Frontal cortex (tissue), 4 donors: Measurements from ENCODE around the gene CTIF. TPM values are rescaled to one million over a fixed set of nuclear protein-coding genes. Genes with fewer than 3 reads are reported as not detected.

Source experiments
- DNase-seq, 2 donors: peaks; one replicate each; pipeline ENCODE4 v3.0.0; 2012; ENCODE audit warnings: low spot score in 2 of 2
- FAIRE-seq: peaks from 2 replicates; lab custom pipeline; 2012; peaks lifted over from hg19 to GRCh38; lab: Jason Lieb, UNC
- total RNA-seq: library from RNA; depleted of rRNA; stranded (reverse); fragments of >200 nt; gene quantifications from one replicate; pipeline ENCODE4 v1.2.3, GENCODE V29; 2014
- donor health status: control.
- donor health status: control.
- donor health status: control.

The CTIF gene
- total RNA-seq, 1 donor from 2014 or later: 42.0 TPM

DNA sequence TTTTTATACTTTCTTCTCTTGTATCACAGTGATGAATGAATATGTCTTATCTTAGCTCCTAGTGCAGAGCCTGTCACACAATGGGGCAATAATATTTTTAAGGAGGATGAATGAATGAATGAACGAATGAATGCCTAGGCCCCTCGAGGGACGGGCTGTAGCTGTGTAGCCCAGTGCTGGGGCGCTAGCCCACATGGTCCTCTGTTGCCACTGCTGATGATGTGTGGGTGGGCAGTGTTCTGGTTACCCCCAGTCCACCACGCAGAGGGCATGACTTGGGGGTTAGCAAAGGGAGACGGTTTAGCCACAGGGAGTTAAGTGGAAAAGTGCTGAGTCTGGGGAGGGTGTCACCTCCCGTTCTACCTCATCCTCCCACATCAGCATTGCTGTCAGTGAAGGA lies 277.7 kb downstream of the CTIF start:
- DNase-seq (no peak), FAIRE-seq (no peak)

DNA sequence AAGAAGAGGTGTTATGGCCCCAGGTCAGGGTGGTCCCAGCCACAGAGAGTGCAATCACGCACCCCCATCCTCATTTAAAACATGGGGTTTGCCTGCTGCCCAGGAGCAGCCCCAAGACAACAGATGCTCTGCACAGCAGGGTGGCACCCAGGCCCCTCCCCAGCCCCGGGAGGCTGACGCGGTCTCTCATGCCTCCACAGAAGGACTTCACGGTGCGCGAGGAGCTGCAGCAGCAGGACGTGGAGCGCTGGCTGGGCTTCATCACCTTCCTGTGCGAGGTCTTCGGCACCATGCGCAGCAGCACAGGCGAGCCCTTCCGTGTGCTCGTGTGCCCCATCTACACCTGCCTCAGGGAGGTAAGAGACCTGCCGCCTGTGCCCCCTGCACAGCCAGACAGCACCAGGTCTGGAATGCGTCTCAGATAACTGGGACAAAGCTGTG lies 278.2 kb downstream of the CTIF start:
- DNase-seq: no peak
- no peak for FAIRE-seq

DNA sequence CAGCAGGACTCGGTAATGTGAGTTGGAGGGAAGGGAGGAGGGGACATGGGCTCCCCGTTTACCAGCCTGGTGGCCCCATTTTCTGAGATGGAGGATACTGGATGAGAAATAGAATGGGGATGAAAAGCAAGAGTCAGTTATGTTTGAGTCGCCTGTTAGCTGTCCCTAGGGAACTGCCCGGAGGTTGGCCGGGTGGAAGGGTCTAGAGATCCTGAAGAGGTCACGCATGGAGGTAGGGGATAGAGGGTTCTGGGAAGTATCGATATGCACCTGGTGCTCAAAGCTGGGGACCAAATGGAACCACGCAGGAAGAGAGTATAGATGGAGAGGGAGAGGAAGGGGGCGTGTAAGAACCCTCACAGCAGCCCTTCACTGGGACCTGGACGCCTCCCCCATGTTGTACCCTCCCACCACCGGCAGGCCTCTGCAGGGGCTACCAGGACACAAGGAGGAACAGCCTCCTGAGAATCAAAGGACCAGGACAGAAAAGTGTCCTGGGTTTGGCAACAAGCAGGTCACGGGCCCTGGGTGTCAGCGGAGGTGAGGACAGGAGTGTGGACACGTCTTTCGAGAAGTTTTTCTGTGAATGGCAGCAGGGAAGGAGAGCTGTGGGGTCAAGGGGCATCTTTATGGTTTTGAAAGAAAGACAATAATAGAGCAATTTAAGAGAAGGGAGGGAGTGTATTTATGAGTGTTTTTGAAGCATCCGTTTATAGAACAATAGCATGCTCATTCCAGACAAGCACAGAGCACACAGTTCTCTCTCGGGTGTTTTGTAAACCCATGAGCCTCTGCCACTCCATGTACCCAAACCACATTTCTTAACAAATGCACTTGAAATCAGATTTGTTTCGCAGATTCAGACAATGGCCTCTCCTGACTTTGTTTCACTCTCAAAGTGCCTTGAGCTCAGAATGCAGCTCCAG lies 279.8 kb downstream of the CTIF start:
- DNase-seq (no peak), FAIRE-seq (no peak)

DNA sequence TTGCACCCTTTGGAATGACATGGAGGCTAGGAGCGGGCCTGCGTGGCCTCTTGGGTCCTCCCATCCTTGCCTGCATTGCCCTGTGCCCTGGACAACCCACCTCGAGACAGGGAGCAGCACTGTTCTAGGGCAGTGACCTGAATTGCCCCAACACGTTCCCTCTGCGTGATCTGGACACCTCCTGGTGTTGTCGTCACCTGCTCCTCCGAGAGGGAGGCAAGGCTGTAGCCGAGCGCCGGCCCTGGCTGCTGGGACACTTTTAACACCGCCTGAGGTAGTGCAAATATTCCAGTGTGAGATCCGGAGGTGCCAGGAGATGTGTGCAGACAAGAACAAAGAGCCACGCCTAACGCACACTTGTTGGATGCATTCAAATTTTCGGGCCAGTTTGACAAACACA lies 280.4 kb downstream of the CTIF start:
- DNase-seq (no peak), FAIRE-seq (no peak)

DNA sequence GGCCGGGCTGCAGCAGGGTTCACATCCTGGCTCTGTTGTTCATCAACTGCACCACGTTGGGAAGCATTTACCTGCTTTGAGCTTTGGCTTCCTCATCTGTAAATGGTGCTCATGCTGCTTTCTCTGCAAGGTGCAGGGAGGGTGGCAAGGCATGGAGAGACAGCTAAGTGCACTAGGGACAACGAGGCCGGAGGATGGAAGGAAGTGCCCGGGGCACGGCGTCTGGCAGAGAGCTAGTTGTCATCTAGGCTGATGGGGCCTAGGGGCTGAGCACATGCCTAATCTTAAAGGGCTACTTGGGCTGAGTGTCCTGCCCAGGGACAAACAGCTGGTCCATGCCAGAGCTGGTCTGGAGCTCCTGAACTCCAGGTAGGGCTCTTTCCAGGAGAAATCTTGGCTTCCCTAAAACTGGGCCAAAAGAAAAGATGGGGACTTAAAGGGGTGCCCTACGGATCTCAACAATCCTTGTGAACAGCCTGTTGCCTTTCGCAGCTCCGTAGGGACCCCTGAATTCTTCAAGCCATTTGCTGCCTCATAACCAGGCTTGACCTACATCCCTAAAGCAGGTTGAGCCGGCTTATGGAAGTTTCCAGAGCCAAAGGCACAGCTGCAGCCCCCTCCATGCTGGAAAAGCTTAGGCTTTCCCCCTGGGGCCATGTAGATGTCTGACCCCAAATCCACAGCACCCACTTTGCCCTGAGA lies 281.1 kb downstream of the CTIF start:
- DNase-seq (no peak), FAIRE-seq (no peak)

DNA sequence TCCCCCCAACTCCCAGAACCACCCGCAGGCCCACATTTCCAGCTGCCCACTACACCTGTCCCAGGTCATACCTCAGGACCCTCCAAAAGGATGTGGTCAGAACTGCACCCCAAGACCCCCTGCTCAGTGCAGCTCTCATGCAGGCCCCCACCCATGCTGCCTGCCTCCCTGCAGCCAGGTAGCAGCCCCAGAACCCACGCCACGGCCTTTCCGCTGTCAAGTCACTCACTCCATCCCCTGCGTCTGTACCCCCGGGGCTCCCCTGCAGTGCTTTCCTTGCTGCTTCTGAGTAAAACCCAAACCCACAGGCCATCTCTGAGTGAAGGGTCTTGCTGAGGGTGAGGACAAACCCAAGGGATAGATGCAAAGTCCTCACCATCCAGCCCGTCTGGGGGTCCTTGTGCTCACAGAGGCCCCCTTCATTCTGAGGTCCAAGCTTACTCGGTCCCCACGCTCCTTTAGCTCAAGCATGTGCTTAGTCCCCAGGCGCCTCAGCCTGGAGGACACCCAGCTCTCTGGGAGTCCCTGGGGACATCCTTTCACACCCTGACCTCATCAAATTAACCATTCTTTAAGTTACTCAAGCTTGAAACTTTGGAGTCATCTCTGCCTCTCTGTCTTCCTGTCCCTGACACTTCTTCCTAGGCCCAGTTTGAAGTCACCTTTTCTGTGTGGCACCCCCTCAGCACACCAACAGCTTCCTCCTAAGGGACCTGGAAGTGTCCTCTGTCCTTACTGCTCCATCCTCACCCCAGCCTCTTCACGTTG lies 281.8 kb downstream of the CTIF start:
- no peak for FAIRE-seq

DNA sequence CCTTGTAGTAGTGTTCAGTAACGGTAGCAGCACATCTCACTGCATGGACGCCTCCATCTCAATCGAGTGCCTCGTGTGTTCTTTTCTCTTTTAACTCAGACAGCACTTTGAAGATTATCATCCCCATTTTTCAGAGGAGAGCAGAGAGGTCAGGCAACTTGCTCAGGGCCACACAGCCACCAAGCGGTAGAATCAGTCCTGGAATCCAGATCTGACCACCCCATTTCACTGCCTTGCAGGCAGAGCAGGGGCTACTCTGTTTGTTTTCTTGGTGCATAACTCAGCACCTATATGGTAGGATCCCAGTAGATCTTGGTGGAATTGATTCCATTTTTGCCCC lies 282.4 kb downstream of the CTIF start:
- no peak for DNase-seq
- FAIRE-seq: no peak

More for the DNA sequence above, 281.8 kb downstream of the CTIF start:
- no peak for DNase-seq

DNA sequence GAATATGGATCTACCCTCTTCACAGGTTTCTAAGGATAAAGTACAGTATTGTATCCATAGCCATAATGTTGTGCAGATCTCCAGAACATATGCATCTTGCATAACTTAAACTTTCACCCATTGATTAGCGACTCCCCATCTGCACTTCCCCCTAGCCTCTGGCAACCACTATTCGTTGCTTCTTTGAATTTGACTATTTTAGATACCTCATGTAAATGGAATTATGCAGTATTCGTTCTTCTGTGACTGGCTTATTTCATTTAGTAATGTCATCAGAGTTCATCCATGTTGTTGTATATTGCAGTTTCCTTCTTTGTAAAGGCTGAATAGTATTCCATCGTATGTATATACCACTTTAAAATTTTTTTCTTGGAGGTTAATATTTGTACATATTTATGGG lies 283.0 kb downstream of the CTIF start:
- no peak for DNase-seq
- FAIRE-seq: no peak

DNA sequence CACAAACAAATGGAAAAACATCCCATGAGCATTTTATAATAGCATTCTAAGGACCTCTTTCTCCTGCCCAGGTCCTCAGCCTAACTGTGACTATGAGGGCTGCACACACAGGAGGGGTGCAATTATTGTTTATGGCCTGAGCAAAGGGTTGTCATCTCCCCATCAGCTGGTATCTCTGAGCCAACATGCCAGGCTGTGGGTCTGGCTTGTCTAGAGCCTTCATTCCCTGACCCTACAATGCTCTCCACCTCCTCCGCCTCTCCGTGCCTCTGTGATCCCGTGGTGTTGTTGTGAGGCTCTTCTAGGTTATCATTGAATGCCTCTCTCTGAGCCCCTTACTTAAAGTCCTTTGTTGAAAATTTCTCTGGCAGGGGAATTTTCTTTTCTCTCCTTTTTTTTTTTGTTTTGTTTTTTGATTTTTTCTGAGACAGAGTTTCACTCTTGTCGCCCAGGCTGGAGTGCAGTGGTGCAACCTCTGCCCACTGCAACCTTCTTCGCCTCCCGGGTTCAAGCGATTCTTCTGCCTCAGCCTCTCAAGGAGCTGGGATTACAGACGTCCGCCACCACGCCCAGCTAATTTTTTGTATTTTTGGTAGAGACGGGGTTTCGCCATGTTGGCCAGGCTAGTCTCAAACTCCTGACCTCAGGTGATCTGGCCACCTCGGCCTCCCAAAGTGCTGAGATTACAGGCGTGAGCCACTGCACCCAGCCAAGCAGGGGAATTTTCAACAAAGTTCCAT lies 285.6 kb downstream of the CTIF start:
- FAIRE-seq: no peak
- no peak for DNase-seq

DNA sequence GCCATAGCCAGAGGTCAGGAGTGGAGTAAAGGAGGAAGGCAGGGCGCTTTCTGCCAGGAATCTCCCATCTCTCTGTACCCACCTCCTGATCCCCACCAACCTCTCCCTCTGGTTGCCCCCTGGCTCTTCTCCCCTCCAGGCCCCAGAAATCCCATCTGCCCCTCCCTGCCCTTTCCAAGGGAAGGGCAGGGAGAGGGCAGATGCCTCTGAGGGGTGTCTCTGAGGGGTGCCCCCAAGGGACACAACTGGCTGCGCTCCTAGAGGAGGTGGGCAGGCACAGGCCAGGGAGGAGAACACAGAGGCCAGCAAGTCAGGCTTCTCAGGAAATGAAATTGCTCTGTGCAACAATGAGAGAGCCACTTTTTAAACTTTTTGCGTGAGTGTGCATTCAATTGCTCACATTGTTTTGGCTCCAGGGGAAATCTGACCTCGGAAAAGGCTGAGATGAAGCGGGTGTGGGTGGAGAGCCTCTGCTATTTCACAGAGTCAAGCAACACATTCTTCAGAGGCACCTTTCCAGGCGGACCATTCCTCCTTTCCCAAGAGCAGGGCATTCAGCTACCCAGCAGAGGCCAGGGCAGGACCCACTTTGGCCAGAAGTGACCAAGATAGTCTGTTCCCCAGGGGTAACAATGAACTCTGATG lies 286.4 kb downstream of the CTIF start:
- FAIRE-seq (no peak), DNase-seq (no peak)

DNA sequence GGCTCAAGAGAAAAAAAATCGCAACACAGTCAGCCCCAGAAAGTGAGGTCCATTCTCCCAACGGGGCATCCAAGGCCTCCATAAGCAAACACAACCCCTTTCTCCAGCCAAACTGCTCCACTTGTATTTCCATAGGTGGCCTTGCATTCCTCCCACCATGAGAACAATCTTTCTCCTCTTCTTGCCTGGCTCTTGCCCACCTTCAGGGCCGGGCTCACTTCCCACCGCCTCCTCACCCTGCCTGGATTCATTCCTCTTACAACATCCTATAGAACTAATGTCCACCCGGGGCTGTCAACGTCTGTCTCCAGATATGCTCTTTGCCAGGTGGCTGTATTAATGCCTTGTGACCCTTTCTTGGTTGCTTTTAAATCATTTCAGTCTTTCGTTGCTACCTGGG lies 287.4 kb downstream of the CTIF start:
- DNase-seq (no peak), FAIRE-seq (no peak)

DNA sequence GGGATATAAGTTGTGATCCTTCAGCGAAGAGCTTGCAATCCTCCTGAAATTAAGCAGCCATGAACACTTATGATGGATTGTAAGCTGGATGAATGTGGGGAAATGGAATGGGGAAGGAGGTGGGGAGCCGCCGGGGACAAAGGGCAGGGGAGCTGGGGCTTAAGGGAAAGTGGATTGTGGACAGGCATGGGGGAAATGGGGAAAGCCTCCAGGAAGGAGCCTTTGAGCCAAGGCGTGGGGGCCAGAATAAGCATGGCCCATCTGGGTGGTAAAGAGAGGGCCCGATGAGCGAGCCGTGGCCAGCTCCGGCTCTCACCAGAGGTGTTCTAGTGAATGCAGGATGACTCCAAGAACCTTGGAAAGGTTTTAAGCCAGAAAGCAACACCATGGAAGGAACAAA lies 288.0 kb downstream of the CTIF start:
- FAIRE-seq (no peak), DNase-seq (no peak)

DNA sequence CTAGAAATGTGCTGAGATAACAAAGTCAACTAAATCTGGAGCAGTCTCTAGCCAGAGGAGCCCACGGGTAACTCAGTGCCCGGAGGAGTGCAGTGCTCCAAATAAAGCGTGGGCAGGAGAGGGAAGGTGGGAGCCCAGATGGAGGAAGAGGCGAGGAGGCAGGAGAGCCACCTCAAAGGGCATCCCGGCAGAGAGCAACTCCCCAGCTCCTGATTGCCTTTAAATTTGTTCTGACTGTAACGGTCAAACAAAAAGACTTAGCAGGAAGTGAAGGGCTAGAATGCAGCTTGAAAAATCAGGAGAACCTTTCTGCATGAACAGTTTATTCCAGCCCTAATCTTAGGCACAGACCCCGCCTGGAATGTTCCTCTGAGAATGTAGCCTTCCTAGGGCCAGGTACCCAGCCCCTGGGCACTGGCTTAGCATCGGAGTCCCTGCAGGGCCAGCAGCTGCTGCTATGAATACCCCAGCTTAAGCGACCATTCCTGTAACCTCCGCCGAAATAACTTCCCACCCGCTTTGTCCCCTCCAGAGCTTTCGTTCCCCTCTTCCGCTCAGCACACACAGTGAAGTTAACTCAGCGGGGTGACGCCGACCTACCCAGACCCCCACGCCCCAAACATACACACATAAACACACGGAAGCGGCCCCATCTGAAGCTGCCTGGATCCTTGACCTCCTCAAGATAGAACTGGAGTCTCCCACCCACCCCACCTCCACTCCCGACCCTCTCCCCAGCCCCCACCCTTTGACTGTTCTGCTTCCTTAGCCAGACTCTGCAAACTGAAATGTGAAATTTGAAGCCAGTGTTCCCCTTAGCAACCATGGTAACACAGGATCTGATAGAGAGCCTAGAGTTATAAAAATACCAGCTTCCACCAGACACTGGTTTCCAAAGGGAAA lies 288.7 kb downstream of the CTIF start:
- no peak for FAIRE-seq

DNA sequence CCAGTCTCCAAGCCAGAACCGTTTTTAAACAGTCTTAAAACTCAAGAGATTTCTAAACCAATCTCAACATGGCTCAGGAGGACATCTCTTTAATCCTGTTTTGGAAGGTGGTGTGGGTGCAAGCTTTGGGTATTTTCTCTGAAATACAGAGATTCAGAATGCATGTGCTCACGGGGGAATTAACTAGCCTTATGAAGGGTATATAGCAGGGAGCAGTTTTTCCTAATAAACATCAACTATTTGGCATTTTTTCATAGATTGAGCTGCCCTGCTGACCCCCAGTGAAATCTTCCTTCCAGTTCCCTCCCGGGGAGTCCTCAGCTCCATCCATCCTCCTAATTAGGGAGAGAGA lies 289.3 kb downstream of the CTIF start:
- DNase-seq (no peak), FAIRE-seq (no peak)

More for the DNA sequence above, 288.7 kb downstream of the CTIF start:
- DNase-seq: no peak

DNA sequence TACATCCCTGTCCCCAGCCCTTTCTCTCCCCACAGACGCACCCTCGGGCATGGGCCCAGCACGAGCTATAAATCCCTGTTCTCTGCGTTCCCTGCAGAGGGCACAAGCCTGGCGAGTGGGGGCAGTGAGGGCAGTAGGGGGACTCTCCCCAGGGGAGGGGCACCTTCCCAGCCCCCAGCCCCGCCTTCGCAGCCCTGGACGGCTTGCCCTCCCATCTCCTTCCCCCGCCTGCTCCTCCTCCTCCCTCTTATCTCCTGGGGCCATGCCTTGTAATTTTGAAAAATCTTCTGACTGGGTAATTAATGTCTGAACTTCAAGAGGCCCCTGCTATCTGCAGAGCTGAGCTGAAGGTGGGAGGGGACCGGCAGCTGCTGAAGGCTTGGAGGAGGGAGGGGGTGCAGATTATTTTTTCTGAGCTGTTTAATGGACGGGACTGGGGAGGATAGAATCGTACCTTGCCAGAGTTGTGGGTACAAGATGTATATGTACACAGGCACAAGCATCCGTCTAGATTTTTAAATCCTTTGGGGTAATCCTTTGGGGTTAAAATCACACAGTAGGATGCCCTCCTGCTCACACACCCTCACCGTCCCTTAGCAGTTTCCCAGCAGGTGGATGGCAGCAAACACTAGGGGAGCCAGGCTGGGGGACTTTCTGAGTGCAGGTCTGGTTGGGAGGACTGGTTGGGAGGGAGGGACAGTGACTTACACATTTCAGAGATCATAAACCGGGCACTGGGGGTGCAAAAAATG lies 290.0 kb downstream of the CTIF start:
- DNase-seq: no peak

DNA sequence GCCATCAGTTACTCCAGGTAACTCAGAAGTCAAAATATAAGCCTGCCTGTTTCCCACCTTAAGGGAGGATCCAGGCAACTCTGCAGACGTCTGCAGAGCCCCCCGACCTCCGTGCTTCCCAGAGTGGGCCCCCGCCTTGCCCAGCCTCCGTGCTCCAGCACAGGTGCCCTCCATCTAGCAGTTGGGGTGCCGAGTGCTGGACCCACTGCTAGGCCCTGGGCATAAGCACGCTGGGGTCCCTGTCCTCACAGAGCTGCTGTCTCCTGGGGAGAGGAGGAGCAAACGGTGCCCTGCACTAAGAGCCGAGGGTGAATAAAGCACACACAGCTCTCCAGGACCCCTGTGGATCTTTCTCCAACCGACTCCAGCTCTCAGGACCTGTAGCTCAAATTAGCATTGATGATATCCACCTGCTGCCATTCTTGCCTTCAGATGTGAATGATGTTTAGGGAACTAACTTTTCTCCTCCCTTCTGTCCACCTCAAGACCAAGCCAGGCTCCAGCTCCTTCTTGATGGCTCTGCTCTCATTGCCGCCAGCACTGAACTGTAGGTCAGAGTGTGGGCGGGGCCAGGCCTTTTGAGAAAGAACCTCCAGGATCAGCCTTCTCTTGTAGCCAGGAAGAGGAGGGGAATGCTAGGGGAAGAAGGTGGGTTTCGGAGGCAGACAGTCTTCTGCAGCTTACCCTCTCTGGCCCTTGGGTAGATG lies 290.8 kb downstream of the CTIF start:
- FAIRE-seq (no peak), DNase-seq (no peak)

More for the DNA sequence above, 290.0 kb downstream of the CTIF start:
- no peak for FAIRE-seq

DNA sequence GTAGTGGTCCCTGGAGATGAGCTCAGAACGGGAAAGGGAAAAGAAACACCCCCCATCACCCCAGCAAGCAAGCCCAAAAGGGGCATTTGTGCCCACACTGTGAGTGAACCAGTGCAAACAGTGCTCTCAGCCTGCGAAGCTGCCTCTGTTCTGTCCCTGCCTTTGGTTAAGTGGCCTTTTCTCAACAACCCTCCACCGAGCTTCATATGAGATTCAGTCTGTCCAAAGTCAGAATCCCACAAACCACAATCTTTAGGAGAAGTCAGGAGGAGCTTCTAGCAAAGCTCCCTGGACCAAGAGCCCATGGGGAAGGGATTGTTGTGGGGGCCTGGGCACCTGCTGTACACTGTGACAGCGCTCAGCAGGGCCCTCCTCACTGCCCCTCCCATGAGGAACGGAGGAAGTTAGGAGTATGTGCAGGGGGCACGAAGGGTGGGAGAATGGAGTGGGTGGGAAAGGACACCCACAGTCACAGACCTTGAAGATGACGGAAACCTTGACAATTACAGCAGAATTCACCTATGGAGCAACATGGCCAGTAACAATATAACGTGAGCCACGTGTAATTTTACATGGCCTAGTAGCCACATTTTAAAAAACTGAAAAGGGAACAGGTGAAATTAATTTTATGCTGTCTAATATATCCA lies 292.4 kb downstream of the CTIF start:
- FAIRE-seq (no peak), DNase-seq (no peak)
